ENCODE data around the gene DCAKD. TPM values are rescaled to one million over a fixed set of nuclear protein-coding genes. Genes with fewer than 3 reads are reported as not detected.

DCAKD gene
- total RNA-seq, 1 donor from 2014 or later, result 68.1 TPM

GRCh38 chr17:45081047-45081703 lies 29.7 kb upstream of the DCAKD start:
- Mint-ChIP-seq H3K4me1 (ENCODE audit: low read depth) (no peaks in the 10 kb centered on the region), H3K27ac (no peak overlapping the region), H3K9me3 (ENCODE audit: low read depth) (no peaks in the 10 kb centered on the region), H3K4me3 (ENCODE audit: low read depth) (no peak overlapping the region), H3K36me3 (ENCODE audit: insufficient read depth) (peaks cover 12% of the 10 kb centered on the region), H3K27me3 (no peaks in the 10 kb centered on the region)
- TF ChIP-seq CTCF (IDR thresholded peaks at IDR 0.05; ENCODE audit: unreplicated experiment), result no peak
- DNase-seq (ENCODE audit: low spot score, unreplicated experiment), result no peak

- DNase-seq (ENCODE audit: low spot score, unreplicated experiment), result no peak
- Mint-ChIP-seq H3K27me3 (no peaks in the 10 kb centered on the region), H3K9me3 (ENCODE audit: low read depth) (no peaks in the 10 kb centered on the region), H3K4me3 (ENCODE audit: low read depth) (no peak overlapping the region), H3K36me3 (ENCODE audit: insufficient read depth) (peaks cover 17% of the 10 kb centered on the region), H3K4me1 (ENCODE audit: low read depth) (no peaks in the 10 kb centered on the region), H3K27ac (no peak overlapping the region)
- no peak for TF ChIP-seq CTCF (IDR thresholded peaks at IDR 0.05; ENCODE audit: unreplicated experiment)
These were observed 26.2 kb upstream of the DCAKD start for GRCh38 chr17:45077643-45078042.

GRCh38 chr17:45073414-45074070 lies 22.1 kb upstream of the DCAKD start:
- no peak for DNase-seq (ENCODE audit: low spot score, unreplicated experiment)
- TF ChIP-seq CTCF (IDR thresholded peaks at IDR 0.05; ENCODE audit: unreplicated experiment), result no peak
- no peaks in the 10 kb centered on the region for H3K27me3 Mint-ChIP-seq
- peaks cover 10% of the 10 kb centered on the region for H3K36me3 Mint-ChIP-seq (ENCODE audit: insufficient read depth)
- H3K4me1 Mint-ChIP-seq (ENCODE audit: low read depth), result no peaks in the 10 kb centered on the region
- no peak overlapping the region for H3K27ac Mint-ChIP-seq
- H3K4me3 Mint-ChIP-seq (ENCODE audit: low read depth), result no peak overlapping the region
- H3K9me3 Mint-ChIP-seq (ENCODE audit: low read depth), result no peaks in the 10 kb centered on the region

GRCh38 chr17:45070809-45071208 lies 19.4 kb upstream of the DCAKD start:
- Mint-ChIP-seq H3K9me3 (ENCODE audit: low read depth) (no peaks in the 10 kb centered on the region), H3K4me3 (ENCODE audit: low read depth) (no peak overlapping the region)

GRCh38 chr17:45070001-45070400 lies 18.6 kb upstream of the DCAKD start:
- DNase-seq (ENCODE audit: low spot score, unreplicated experiment), result no peak
- Mint-ChIP-seq H3K4me3 (ENCODE audit: low read depth) (no peak overlapping the region), H3K27me3 (no peaks in the 10 kb centered on the region), H3K4me1 (ENCODE audit: low read depth) (no peaks in the 10 kb centered on the region), H3K27ac (peak overlapping the region; percentile 59), H3K36me3 (ENCODE audit: insufficient read depth) (peaks cover 11% of the 10 kb centered on the region), H3K9me3 (ENCODE audit: low read depth) (no peaks in the 10 kb centered on the region)
- no peak for TF ChIP-seq CTCF (IDR thresholded peaks at IDR 0.05; ENCODE audit: unreplicated experiment)

More at GRCh38 chr17:45070809-45071208, 19.4 kb upstream of the DCAKD start:
- no peaks in the 10 kb centered on the region for H3K27me3 Mint-ChIP-seq
- H3K27ac Mint-ChIP-seq, result no peak overlapping the region
- H3K36me3 Mint-ChIP-seq (ENCODE audit: insufficient read depth), result peaks cover 11% of the 10 kb centered on the region
- no peak for DNase-seq (ENCODE audit: low spot score, unreplicated experiment)
- TF ChIP-seq CTCF (IDR thresholded peaks at IDR 0.05; ENCODE audit: unreplicated experiment), result no peak
- H3K4me1 Mint-ChIP-seq (ENCODE audit: low read depth), result no peaks in the 10 kb centered on the region

Measured in progenitor cell of endocrine pancreas (in vitro differentiated cells).